Ovary (tissue), 3 donors: ENCODE results near the gene SRPK3.
"Not testable (repeated sequence)": the region's sequence is repeated elsewhere in the genome, so short reads cannot be mapped to it uniquely, and the experiment has no call there.

Experiments
- CTCF ChIP-seq, 3 donors: fragments of 450-650 bp in 2 of 3; fragments of 200-600 bp in 1 of 3; IDR thresholded peaks; one replicate each; pipeline versions ENCODE4 v1.5.1 to v1.8.0; 2016 to 2022; ENCODE audit warnings: antibody characterized with exemption in 3 of 3, mild to moderate bottlenecking in 1 of 3
- EP300 ChIP-seq: sonication (generic); formaldehyde crosslinking; IDR thresholded peaks from one replicate; pipeline ENCODE4 v1.6.1; 2017; ENCODE audit warnings: antibody characterized with exemption
- POLR2A ChIP-seq: fragments of 450-650 bp; IDR thresholded peaks from one replicate; pipeline ENCODE4 v1.6.1; 2017; ENCODE audit warnings: antibody characterized with exemption, mild to moderate bottlenecking, moderate library complexity
- donor health status: DM: no; HTN: no; CAD: no.

- not testable (repeated sequence) for TF ChIP-seq CTCF (IDR thresholded peaks at IDR 0.05); POLR2A; EP300
These were observed 37.2 kb upstream of the SRPK3 start for GRCh38 chrX:153743468-153744209.
